ENCODE measurements around the gene HSDL2. TPM values are rescaled to one million over a fixed set of nuclear protein-coding genes. Genes with fewer than 3 reads are reported as not detected.

HSDL2 gene
- 20.4 TPM for total RNA-seq (2013)
- 10 to 100 TPM in 2 of 3 donors, 1 to 10 TPM in 1; 6.4 to 34.8 (median 26.9) TPM for polyA plus RNA-seq
- polyA minus RNA-seq, result 8.2 and 10.6 TPM in 2 replicates
- 3.9 to 27.6 (median 20.2) reads per million in 11 experiments for total RNA-seq

- peak within 1 kb of the TSS; percentile 81 for H3K4me2 ChIP-seq (replicated peaks; ENCODE audit: extremely low read depth, low read length, poor library complexity, severe bottlenecking)
- H3K27me3 ChIP-seq (ENCODE audit: control insufficient read depth in 2 of 2, insufficient read depth in 2 of 2, low read length in 2 of 2), result no peaks in the 10 kb centered on the region
- TF ChIP-seq CTCF (IDR thresholded peaks at IDR 0.05), result no peak
- Mint-ChIP-seq H3K9me3 (peaks cover 0 to 2% (median 0%) of the 10 kb centered on the region in 7 donors), H3K36me3 (peaks cover 2 to 14% of the 10 kb centered on the region in 2 donors), H3K27ac (peak within 1 kb of the TSS; percentile 98 to 100 (median 99)), H3K27me3 (ENCODE audit: low read depth in 3 of 3) (no peaks in the 10 kb centered on the region), H3K4me1 (peaks cover 59% of the 10 kb centered on the region), H3K4me3 (peak within 1 kb of the TSS; percentile 95 to 99)
- 0% methylated on average over 36 of the region's 43 CpGs for WGBS (ENCODE audit: insufficient coverage)
- H3K27ac ChIP-seq (ENCODE audit: low read depth in 1 of 2, low read length in 2 of 2), result peak within 1 kb of the TSS; percentile 98 to 99
- H2AFZ ChIP-seq (ENCODE audit: insufficient read depth, low read depth, low read length, poor library complexity, severe bottlenecking), result peak within 1 kb of the TSS; percentile 92
- no peaks in the 10 kb centered on the region for H3K36me3 ChIP-seq (replicated peaks in 1 of 2; ENCODE audit: control insufficient read depth in 1 of 2, insufficient read depth in 2 of 2, low read length in 2 of 2)
- peak within 1 kb of the TSS; percentile 97 for H3K9ac ChIP-seq (ENCODE audit: insufficient read depth, low read length, poor library complexity, severe bottlenecking)
- H4K20me1 ChIP-seq (ENCODE audit: insufficient read depth, low read length), result no peaks in the 10 kb centered on the region
- H3K9me3 ChIP-seq (replicated peaks in 1 of 2; ENCODE audit: control insufficient read depth in 1 of 2, insufficient read depth in 1 of 2, low read length in 2 of 2), result no peaks in the 10 kb centered on the region
- H3K4me1 ChIP-seq (ENCODE audit: control insufficient read depth in 1 of 2, insufficient read depth in 2 of 2, low read length in 2 of 2), result peaks cover 40 to 50% of the 10 kb centered on the region in 2 donors
- H3K4me3 ChIP-seq (replicated peaks in 1 of 3; ENCODE audit: low read depth in 2 of 3, low read length in 3 of 3), result peak within 1 kb of the TSS; percentile 90 to 98 (median 92)
- peaks cover 51% of the 10 kb centered on the region for H3K79me2 ChIP-seq (ENCODE audit: insufficient read depth, low read length)
- intact Hi-C loops (cut with micrococcal nuclease), result no loop called here
- peak; percentile 20 to 61 (median 25) for DNase-seq
Measured at GRCh38 chr9:112380102-112380824, at the start of gene HSDL2. TSS of gene HSDL2 (plus strand) at chr9:112380108. CDS start at chr9:112380164, 56 bp downstream.

GRCh38 chr9:112331674-112331952, 48.3 kb upstream of the HSDL2 start:
- no peak overlapping the region for H3K9ac ChIP-seq (ENCODE audit: insufficient read depth, low read length, poor library complexity, severe bottlenecking)
- no peaks in the 10 kb centered on the region for H3K9me3 ChIP-seq (replicated peaks in 1 of 2; ENCODE audit: control insufficient read depth in 1 of 2, insufficient read depth in 1 of 2, low read length in 2 of 2)
- peak overlapping the region in 1 of 2 donors; percentile 51 for H3K27ac ChIP-seq (ENCODE audit: low read depth in 1 of 2, low read length in 2 of 2)
- H3K4me1 Mint-ChIP-seq, result peaks cover 40% of the 10 kb centered on the region
- no peak overlapping the region for H2AFZ ChIP-seq (ENCODE audit: insufficient read depth, low read depth, low read length, poor library complexity, severe bottlenecking)
- H3K4me2 ChIP-seq (replicated peaks; ENCODE audit: extremely low read depth, low read length, poor library complexity, severe bottlenecking), result peak overlapping the region; percentile 80
- H3K4me1 ChIP-seq (ENCODE audit: control insufficient read depth in 1 of 2, insufficient read depth in 2 of 2, low read length in 2 of 2), result peaks cover 19 to 60% of the 10 kb centered on the region in 2 donors
- H3K27me3 ChIP-seq (ENCODE audit: control insufficient read depth in 2 of 2, insufficient read depth in 2 of 2, low read length in 2 of 2), result no peaks in the 10 kb centered on the region
- H3K36me3 ChIP-seq (replicated peaks in 1 of 2; ENCODE audit: control insufficient read depth in 1 of 2, insufficient read depth in 2 of 2, low read length in 2 of 2), result no peaks in the 10 kb centered on the region
- H3K27ac Mint-ChIP-seq, result peak overlapping the region; percentile 60 to 96 (median 84)
- H4K20me1 ChIP-seq (ENCODE audit: insufficient read depth, low read length), result peaks cover 59% of the 10 kb centered on the region
- TF ChIP-seq CTCF (IDR thresholded peaks at IDR 0.05), result no peak
- no peak for DNase-seq
- H3K4me3 Mint-ChIP-seq, result peak overlapping the region; percentile 88 to 92
- intact Hi-C loops (cut with micrococcal nuclease), result loop anchor here (2.0 to 5.0 kb wide), 4 partner anchors 46 to 434 kb away; partner anchors contain the start of gene UGCG (in 1 of the 2)
- peaks cover 0 to 2% (median 0%) of the 10 kb centered on the region in 7 donors for H3K9me3 Mint-ChIP-seq
- H3K27me3 Mint-ChIP-seq (ENCODE audit: low read depth in 3 of 3), result no peaks in the 10 kb centered on the region
- H3K36me3 Mint-ChIP-seq, result no peaks in the 10 kb centered on the region
- H3K79me2 ChIP-seq (ENCODE audit: insufficient read depth, low read length), result peaks cover 65% of the 10 kb centered on the region
- no CpG with 5 or more reads among the region's 4 CpGs for WGBS (ENCODE audit: insufficient coverage)
- H3K4me3 ChIP-seq (replicated peaks in 1 of 3; ENCODE audit: low read depth in 2 of 3, low read length in 3 of 3), result peak overlapping the region; percentile 69 to 96 (median 75)

All from CD14-positive monocyte (primary cell).